C4-2B (cell line): ENCODE data around the gene MON1A.

Experiments
- ZFX ChIP-seq: fragments of 450-650 bp; IDR thresholded peaks from 2 replicates; pipeline ENCODE4 v1.6.1; 2017
- TF ChIP-seq, protein P1 (sequence below): fragments of 450-650 bp; conservative IDR thresholded peaks from 2 replicates; pipeline ENCODE4 v1.5.1; 2017; ENCODE audit warnings: mild to moderate bottlenecking

DNA sequence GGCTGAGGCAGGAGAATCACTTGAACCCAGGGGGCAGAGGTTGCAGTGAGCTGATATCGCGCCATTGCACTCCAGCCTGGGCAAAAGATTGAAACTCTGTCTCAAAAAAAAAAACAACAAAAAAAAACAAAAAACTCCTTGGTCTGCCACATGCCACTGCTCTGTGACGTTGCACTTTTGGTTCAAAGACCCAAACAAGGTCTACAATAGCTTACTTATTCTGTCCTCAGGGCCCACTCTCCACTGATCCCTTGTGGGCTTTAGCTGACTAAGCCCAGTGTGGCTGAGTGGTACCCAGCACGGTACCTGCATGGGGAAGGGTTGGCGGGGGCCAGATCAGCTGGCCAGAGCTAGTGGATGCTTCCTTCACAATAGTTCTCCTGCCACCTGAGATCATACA, 1.8 kb downstream of the MON1A start:
- TF ChIP-seq, protein P1, sequence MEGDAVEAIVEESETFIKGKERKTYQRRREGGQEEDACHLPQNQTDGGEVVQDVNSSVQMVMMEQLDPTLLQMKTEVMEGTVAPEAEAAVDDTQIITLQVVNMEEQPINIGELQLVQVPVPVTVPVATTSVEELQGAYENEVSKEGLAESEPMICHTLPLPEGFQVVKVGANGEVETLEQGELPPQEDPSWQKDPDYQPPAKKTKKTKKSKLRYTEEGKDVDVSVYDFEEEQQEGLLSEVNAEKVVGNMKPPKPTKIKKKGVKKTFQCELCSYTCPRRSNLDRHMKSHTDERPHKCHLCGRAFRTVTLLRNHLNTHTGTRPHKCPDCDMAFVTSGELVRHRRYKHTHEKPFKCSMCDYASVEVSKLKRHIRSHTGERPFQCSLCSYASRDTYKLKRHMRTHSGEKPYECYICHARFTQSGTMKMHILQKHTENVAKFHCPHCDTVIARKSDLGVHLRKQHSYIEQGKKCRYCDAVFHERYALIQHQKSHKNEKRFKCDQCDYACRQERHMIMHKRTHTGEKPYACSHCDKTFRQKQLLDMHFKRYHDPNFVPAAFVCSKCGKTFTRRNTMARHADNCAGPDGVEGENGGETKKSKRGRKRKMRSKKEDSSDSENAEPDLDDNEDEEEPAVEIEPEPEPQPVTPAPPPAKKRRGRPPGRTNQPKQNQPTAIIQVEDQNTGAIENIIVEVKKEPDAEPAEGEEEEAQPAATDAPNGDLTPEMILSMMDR = no peak
- TF ChIP-seq ZFX = no peak
